ENCODE results near the gene RAB3A.

GRCh38 chr19:18159810-18160209, 44.0 kb downstream of the RAB3A start:
- TF ChIP-seq POLR2A (IDR thresholded peaks at IDR 0.05) (no peak), CTCF (IDR thresholded peaks at IDR 0.05) (no peak)
